Esophagus mucosa (tissue), 1 donor: ENCODE results near the gene PLXNA3. TPM values are rescaled to one million over a fixed set of nuclear protein-coding genes. Genes with fewer than 3 reads are reported as not detected.

ENCODE experiments used
- ATAC-seq: fragments of 200-7000 bp; cut with Tn5 transposase; one replicate; pipeline ENCODE4 v1.9.1; 2020
- total RNA-seq: library from RNA; stranded (reverse); gene quantifications from one replicate; pipeline ENCODE4 v1.2.4, GENCODE V29; 2023
- donor health status: DM: yes; HTN: yes; CAD: no.

PLXNA3 gene
- total RNA-seq, result 7.1 TPM

DNA sequence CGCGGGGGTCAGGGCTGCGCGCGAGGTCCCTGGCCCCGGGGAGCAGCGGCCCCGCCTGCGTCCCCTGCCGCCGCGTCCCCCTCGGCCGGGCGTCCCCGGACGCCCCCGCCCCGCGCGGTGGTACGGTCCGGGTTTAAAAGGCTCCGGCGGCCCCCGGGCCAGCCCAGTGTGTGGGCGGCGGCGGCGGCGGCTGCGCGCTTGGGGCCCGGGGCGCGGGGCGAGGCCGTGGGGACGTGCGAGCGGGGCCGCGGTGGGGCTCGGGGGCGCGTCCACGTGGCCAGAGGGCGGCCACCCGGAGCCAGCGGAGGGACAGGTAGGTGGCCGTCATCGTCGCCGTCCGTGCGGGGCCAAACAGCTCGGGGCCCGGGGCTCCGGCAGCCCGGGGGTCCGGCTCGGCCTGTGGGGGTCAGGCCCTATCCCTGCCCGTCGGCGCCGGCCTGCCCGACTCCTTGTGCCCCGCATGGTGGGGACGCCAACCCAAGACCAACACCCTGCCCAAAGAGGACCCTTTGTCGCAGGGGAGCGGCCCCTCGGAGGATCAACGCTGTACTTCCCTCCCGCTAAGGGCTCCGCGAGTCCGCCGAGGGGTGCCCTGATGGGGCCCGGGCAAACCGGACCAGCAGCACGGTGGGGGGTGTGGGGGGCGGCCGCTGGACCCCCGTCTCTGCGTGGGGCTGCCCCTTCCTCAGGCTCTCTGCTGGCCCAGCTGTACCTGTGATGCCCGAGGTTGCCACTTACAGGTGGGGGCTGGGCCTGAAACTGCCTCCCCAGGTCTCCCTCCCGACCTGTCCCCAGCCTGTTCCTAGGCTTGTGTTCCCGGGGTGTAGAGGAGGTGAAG, at the start of gene PLXNA3:
Gene PLXNA3, plus strand, starts transcription at position 166 of the 838 bp plus-strand sequence. CDS start 1,903 bp downstream, outside the sequence.
- peak; percentile 70 for ATAC-seq

DNA sequence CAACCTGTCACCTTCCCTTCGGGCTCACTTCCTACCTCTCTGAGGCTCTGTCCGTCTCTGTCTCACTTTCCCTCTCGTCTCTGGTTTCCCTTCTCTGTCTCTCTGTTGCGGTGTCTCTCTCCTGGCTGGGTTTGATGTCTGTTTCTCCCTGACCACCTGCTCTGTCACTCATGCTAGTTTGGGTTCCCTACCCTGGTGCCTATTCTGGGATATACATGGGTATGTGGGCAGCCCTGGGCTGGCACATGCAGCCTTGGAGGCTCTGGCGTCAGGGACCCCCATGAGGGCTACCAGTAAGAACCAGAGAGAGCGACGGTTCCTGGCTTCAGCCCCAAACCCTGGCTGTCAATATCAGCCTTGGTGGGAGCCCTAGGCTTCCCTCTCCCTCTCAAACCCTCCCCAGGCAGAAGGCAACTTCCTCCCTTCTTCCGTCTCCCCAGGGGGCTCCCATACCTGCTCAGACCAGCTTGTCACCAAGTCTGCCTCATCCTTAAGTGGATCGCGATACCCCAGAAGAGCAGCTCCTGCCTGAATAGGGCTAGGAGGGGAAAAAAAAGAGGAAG, 49.3 kb upstream of the PLXNA3 start:
- no peak for ATAC-seq

DNA sequence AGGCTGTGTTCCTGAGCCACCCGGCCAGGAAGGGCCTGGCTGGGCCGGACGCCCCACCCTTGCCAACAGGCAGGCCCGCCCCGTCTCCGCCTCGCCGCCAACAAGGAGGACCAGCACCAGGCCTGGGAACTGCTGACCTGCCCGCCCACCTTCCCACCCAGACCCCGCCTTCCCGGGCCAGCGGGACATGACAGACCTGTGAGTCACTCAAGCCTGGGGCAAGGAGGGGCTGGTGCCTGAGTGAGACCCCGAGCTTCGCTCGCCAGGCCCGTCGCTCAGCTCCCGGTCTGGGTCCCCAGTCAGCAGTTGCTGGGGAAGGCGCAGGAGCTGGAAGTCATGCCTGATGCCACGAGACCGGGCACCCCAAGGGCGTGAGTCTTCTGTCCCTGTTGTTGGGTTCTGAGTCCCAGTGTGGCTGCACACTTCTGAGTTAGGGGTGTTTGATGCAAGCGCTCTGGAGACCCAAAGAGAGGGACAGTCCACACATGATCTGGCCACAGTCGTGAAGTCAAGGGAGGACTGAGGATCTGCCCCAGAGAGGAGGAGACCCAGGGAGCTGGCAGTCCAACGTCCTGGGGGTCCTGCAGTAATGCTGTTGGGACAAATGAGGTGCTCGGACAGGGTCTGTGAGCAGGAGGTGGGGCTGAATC, 48.7 kb upstream of the PLXNA3 start, which contains the start of gene DNASE1L1:
Gene DNASE1L1, minus strand, starts transcription at position 33 of the 650 bp plus-strand sequence. CDS start 3,686 bp downstream, outside the sequence.
- ATAC-seq, result peak; percentile 75

DNA sequence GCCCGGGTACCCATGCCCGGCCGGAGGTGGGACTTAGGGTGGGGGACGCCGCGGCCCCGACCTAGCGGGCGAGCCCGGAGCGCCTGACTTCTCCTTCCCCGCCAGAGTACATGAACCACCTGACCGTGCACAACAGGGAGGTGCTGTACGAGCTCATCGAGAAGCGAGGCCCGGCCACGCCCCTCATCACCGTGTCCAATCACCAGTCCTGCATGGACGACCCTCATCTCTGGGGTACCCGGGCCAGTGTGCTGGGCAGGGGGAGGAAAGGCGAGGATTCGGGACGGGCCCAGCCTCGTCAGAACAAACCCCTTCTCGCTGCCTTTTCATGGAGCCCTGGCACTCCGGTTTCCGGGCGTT, 46.1 kb upstream of the PLXNA3 start:
- peak; percentile 66 for ATAC-seq

DNA sequence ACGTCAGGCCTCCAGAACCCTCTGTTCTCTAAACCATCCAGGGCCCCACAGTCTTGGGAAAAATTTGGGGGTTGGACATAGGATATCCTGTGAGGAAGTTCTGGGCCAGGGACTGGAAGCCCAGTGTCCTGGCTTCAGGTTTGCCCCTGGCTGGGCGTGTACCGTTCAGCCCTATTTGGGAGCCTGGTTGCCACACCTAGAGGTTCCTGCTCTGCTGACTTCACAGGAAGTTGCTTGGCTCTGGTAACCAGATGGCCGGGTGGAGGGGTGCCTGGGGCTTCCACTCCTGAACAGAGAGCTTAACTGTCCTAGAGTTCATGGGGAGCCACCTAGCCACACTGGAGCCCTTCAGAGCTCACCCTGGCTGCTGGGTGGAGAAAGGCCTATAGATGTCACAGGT, 45.6 kb upstream of the PLXNA3 start:
- peak; percentile 76 for ATAC-seq

DNA sequence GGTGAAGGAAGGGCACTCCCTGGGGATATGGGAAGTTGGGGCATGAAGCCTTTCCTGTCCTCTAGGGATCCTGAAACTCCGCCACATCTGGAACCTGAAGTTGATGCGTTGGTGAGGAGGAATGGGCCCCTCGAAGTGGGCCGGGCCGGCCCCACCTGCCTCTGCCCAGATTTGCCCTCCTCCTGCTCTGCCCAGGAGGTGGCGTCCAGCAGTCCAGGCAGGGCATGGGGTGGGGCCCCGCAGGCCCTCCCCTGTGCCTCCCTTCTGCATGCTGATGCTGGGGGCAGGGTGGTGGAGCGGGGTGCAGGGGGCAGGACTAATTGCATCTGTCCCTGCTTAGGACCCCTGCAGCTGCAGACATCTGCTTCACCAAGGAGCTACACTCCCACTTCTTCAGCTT, 44.9 kb upstream of the PLXNA3 start:
- no peak for ATAC-seq

DNA sequence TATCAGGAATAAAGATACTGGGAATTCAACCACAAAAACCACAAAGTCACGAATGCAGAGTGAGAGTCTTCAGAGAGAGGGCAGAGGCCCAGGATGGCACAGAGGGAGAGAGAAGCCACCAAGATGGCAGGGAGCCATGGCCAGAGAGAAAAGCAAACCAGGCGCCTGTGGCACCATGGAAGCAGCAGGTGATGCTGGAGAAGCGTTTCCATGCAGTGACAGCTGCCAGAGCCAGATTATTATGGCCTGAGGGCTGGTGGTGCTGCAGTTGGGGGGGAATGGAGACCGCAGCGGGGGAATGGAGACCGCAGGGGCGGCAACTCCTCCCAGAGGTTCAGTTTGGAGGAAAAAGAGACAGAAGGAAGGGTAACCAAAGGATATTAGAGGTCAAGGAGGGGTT, 40.9 kb upstream of the PLXNA3 start:
- ATAC-seq, result no peak

DNA sequence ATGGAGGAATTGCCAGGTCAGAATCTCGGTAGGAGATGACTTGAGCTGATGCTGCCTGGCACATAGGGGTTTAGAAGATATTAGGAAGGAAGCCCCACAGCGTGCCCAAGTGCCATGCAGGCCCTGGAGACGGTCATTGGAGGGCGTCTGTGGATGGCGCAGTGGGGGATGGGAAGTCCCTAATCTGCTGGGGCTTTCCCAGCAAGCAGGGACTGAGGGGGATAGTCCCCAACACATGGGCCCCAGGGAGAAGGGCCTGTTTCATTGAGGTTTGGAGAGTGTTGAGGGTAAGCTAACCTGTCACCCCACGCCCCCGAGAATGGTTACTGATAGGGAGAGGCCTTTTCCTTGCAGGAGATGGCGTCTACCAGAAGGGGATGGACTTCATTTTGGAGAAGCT, 38.9 kb upstream of the PLXNA3 start:
- no peak for ATAC-seq

DNA sequence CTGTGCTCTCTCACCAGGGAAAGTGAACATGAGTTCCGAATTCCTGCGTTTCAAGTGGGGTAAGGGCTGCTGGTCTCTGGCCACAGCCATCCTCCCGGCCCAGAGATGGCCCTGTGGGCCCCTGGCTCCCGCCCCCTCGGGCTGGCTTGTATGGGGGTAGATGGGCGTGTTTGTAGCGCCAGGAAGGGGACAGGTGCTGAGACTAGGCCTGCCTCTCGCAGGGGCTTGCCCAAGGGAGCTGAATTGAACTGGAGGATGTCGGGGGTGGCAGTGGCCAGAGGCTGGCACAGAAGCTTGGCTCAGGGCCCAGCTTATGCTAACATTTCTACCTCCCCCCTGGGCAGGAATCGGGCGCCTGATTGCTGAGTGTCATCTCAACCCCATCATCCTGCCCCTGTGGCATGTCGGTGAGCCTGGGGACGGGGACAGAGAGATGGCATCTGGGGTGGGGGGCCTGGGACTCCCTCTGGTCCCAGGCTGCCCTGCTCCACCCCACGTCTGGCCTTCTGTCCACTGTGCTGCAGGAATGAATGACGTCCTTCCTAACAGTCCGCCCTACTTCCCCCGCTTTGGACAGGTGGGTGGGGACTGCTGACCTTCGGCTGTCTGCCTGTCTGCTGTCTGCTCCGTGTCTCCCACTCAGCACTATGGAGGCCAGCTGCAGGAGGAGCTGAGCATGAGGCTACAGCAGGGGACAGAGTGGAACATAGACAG, 38.2 kb upstream of the PLXNA3 start:
- peak; percentile 27 for ATAC-seq

DNA sequence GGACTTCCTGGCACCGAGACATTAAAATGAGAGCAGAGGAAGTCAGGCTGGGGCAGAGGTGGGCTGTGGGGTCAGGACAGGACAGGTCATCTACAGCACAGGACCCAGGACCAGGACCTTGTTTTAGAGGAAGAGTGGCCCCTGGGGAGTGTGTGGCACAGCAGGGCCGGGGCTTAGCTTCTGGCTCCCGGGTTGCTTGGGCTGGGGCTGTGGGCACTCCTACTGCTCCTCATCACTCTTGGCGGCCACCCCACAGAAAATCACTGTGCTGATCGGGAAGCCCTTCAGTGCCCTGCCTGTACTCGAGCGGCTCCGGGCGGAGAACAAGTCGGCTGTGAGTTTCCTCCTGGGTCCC, 37.7 kb upstream of the PLXNA3 start:
- ATAC-seq, result no peak

DNA sequence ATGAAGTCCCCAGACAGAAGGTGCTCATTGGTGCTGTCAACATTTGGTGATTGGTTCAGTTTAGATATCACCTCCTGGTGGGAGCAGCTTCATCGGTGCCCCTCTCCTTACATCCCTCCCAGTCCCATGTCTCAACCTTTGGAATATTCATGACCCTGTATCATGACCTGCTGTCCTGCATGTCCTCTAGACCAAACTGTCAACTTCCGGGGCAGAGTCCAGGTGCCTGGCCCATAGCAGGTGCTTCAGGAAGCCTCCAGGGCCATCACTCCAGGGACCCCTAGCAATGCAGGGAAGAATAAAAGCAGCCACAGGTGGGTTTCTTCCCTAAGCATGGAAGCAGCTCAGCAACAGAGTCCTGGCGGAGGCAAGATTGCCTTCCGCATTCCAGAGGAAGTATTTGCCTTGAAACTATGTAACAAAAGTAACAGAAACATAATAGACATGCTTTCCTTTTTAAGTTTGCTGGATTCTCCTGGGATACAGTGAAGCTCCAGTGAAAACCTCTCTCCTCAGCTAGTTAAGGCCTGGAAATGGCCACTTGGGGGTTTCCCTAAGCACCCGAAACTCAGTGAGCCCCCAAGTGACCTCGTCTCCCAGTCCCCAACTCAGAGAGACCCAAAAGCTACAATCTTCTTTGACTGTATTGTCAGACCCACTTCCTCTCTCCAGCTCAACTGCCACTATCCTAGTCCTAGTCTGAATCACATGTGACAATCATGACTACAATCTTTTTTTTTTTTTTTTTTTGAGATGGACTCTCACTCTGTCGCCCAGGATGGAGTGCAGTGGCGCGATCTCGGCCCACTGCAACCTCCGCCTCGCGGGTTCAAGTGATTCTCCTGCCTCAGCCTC, 30.9 kb upstream of the PLXNA3 start:
- ATAC-seq, result no peak

DNA sequence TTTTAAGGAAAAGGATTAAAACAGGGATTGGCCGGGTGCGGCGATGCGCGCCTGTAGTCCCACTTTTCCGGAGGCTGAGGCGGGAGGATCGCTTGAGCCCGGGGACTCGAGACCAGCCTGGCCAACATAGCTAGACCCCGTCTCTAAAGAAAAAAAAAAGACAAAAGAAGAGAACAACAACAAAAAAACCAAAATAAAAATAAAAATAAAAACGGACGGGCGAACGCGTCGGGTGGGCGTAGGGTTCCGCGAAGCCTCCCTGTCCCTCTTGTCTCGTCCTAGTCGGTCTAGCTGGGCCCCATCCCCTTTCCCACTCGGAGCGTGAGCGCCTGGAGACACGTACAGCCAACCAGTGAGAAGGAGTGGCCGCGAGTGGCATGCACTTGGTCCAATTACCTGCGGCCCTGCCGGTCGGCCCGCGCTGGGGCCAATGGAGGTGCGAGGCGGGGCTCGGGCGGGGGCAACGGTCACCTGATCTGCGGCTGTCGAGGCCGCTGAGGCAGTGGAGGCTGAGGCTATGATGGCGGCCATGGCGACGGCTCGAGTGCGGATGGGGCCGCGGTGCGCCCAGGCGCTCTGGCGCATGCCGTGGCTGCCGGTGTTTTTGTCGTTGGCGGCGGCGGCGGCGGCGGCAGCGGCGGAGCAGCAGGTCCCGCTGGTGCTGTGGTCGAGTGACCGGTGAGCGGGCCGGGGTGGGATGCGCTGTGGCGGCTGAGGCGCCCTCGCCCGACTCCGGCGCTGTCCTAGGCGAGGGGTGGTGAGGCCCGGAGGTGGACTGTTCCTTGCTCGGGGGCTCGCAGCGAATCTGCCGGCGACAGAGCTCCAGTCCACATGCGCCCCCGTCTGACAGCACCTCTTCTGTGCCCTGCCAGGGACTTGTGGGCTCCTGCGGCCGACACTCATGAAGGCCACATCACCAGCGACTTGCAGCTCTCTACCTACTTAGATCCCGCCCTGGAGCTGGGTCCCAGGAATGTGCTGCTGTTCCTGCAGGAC, 29.6 kb upstream of the PLXNA3 start, which contains the start of gene ATP6AP1:
Gene ATP6AP1, plus strand, starts transcription at position 502 of the 996 bp plus-strand sequence. Its CDS starts 16 bp downstream, at position 518.
- peak; percentile 96 for ATAC-seq

DNA sequence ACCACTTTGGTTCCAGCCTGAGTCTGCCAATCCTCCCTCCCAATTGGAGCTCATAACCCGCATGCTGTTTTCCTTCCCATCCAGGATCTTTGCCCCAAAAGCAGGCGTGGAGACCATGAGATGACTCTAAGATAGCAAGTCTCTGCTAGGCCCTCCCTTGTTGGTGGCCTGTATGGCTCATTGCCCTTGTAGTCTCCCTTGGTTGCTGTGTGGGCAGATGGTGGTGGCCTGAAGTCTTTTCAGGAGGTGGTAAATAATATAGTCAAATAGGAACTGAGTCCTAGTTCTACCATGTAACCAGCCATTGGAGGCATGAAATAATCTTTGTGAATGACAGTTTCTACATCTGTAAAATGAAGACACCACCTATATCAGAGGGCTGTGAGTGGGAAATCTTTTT, 28.4 kb upstream of the PLXNA3 start:
- ATAC-seq, result no peak

DNA sequence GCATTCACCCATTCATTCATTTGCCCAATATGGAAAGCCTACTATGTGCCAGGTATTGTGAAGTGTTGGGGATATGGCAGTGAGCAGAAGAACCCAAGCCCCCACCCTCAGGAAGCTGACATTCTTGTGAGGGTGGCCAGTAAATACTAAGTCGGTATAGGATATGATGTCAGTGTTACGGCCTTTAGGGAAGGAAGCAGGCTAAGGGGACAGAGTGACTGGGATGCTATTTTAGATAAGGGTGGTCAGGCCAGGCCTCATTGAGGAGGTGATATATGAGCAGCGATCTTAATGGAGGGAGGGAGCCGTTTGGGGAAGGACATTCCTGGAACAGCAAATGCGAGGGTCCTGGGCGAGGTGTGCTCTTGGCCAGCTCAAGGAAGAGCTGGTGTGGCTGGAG, 27.6 kb upstream of the PLXNA3 start:
- no peak for ATAC-seq

DNA sequence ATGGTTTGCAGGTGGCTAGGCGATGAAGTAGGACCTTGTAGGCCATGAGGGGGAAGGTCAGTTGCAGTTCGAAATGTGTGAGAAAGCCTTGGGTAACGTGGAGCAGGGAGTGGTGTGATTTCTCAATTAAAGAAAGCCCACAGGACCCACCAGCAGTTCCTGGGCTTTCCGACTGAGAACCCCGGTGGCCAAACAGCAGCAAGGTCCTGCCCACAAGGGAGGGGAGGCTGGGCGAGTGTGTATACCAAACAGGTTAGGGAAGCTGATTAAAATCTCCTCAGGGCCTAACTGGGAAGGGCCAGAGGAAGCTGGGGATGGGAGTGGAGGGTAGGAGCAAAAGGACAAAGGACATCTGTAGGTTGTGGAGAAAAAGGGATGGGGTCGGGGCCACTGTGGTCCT, 27.2 kb upstream of the PLXNA3 start:
- peak; percentile 14 for ATAC-seq

DNA sequence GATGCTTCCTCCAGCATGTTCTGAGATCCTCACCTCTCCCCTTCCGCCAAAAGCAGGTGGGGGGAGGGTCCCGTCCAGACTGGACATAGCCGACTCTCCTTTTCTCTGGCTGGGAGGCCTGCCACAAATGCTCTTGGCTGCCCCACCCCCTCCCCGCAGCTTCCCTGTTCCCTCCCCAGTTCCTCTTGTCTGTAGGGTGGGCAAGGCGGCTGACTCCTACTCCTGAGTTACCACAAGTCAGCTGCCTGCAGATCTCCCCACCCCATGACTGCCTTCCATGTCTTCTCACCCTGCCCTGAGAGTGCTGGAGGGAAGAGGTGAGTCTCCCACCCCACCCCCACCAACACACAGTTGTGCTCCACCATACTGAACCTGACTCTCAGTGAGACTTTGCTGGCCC, 26.7 kb upstream of the PLXNA3 start:
- ATAC-seq, result no peak

DNA sequence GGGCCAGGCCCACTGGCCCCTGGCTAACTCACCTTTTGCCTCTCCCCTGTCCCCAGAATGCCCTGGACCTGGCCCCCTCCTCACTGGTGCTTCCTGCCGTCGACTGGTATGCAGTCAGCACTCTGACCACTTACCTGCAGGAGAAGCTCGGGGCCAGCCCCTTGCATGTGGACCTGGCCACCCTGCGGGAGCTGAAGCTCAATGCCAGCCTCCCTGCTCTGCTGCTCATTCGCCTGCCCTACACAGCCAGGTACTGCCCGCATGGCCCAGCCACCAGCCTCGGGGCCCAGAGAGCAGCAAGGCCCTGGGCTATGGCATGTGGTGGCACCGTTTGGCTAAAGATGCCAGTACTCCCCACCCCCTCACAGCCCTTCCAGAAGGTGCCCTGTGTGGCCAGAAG, 25.9 kb upstream of the PLXNA3 start:
- ATAC-seq, result no peak

DNA sequence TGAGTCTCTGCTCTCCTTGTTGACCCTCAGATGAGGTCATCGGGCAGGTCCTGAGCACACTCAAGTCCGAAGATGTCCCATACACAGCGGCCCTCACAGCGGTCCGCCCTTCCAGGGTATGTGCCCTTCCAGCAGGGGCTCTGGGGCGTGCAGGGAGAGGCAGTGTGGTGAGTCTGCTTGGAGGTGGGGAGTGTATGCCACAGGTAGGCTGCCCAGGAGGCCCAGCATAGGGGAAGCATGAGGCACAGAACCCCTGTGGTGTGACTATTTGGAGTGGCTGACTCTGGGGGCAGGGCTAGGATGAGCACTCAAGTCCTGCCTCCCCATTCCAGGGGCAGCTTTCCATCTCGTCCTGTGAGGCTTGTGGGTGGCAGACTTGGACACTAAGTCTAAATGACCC, 24.5 kb upstream of the PLXNA3 start:
- no peak for ATAC-seq

DNA sequence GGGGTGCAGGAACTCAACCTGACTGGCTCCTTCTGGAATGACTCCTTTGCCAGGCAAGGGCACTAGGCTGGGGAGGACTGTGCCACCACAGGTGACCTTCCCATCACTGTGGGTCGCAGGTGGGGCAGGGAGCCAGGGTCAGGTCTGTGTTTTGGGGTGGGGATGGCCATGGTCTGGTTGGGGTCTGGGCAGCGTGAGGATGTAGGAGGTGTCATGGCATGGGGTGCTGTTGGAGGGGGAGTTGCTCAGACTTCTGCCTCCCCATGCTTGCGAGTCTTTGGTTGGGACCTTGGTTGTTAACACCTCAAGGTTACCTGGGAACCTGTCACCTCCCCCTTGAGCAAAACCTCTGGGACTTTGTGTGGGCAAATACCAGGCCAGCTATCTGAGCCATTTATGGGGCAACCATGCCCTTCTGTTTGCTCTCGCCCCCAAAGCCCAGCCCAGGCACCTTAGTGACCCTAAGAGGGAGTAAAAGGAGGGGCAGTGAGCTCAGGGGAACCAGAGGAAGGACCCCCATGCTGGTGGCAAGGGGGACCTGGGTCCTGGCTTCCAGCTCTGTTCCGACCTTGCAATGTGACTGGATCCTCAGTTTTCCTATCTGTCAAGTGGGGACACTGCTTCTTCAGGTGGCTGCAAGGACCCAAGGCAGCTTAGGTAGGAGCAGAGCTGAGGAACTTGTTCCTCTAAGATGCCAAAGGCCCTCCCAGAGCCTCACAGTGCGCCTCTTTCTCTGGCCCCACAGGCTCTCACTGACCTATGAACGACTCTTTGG, 23.5 kb upstream of the PLXNA3 start:
- no peak for ATAC-seq

DNA sequence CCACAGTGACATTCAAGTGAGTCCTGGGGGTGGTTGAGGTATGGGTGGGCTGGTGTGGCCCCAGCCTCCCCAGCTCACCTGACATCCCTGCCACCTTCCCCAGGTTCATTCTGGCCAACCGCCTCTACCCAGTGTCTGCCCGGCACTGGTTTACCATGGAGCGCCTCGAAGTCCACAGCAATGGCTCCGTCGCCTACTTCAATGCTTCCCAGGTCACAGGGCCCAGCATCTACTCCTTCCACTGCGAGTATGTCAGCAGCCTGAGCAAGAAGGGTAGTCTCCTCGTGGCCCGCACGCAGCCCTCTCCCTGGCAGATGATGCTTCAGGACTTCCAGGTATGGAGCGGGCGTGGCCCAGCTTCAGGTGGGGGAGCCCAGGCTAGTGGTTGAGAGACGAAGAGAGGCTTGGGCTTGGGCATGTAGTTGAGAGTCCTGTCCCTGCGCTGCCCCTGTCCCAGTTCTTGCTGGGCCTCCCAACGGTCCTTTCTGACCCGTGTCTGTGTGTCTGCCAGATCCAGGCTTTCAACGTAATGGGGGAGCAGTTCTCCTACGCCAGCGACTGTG, 22.8 kb upstream of the PLXNA3 start:
- ATAC-seq, result no peak
